Upper lobe of left lung (tissue), 6 donors: ENCODE measurements around the gene GPSM1. TPM values are rescaled to one million over a fixed set of nuclear protein-coding genes. Genes with fewer than 3 reads are reported as not detected.
A peak's percentile ranks its signal among the peaks of the same experiment; 100 is the strongest.

Source experiments
- ATAC-seq, 2 donors: fragments of 200-7000 bp; cut with Tn5 transposase; one replicate each; pipeline ENCODE4 v1.9.1; 2022; ENCODE audit warnings: mild to moderate bottlenecking in 2 of 2, moderate library complexity in 2 of 2; ENCODE audit not compliant: low FRiP score in 2 of 2
- DNase-seq, 2 donors: peaks; one replicate each; pipeline ENCODE4 v3.0.0-alpha.2; 2019 to 2020
- H3K27ac ChIP-seq, 4 donors: fragments of 200-600 bp; sonication (generic); one replicate each; pipeline ENCODE4 v1.5.1; 2016 to 2019
- H3K27me3 ChIP-seq, 4 donors: fragments of 200-600 bp; sonication (generic); one replicate each; pipeline ENCODE4 v1.5.1; 2017 to 2019
- H3K36me3 ChIP-seq, 4 donors: fragments of 200-600 bp; sonication (generic); one replicate each; pipeline ENCODE4 v1.5.1; 2016 to 2019
- H3K4me1 ChIP-seq, 4 donors: fragments of 200-600 bp; sonication (generic); one replicate each; pipeline ENCODE4 v1.5.1; 2018 to 2019
- H3K4me3 ChIP-seq, 4 donors: fragments of 200-600 bp; sonication (generic); one replicate each; pipeline ENCODE4 v1.5.1; 2017 to 2019; ENCODE audit warnings: mild to moderate bottlenecking in 2 of 4, moderate library complexity in 1 of 4
- H3K9me3 ChIP-seq, 4 donors: fragments of 200-600 bp; sonication (generic); one replicate each; pipeline ENCODE4 v1.5.1; 2018 to 2019
- EP300 ChIP-seq, 4 donors: sonication (generic); formaldehyde crosslinking; IDR thresholded peaks; one replicate each; pipeline ENCODE4 v1.5.1; 2017; ENCODE audit warnings: antibody characterized with exemption in 4 of 4, control low read depth in 2 of 4
- POLR2A ChIP-seq, 4 donors: fragments of 450-650 bp; IDR thresholded peaks; one replicate each; pipeline ENCODE4 v1.5.1; 2016 to 2017; ENCODE audit warnings: antibody characterized with exemption in 4 of 4, mild to moderate bottlenecking in 2 of 4
- POLR2AphosphoS5 ChIP-seq, 2 donors: sonication (generic); formaldehyde crosslinking; IDR thresholded peaks; one replicate each; pipeline ENCODE4 v1.5.1; 2017; ENCODE audit warnings: antibody characterized with exemption in 2 of 2
- WGBS, 2 donors: methylation state at CpG; one replicate each; pipeline ENCODE4 v1.1.5; 2017 to 2018; 5-methylcytosine and 5-hydroxymethylcytosine counted together
- total RNA-seq, 6 donors: library from RNA; depleted of rRNA in 4 of 6; stranded (reverse); fragments of >200 nt in 4 of 6; gene quantifications; one replicate each; pipeline versions ENCODE4 v1.1.0 to v1.2.1, GENCODE V29; 2016 to 2021
- TF ChIP-seq, protein P1 (sequence below), 6 experiments: fragments of 450-650 bp in 4 of 6; fragments of 200-600 bp in 2 of 6; sonication (generic) in 2 of 6; IDR thresholded peaks; one replicate each; pipeline ENCODE4 v1.5.1; 2016 to 2019; ENCODE audit warnings: antibody characterized with exemption in 6 of 6
- donor health status: DM: no; HTN: no; CAD: no; lungs with moderate emphysema.
- donor health status: DM: no; HTN: yes; CAD: no; lungs with severe emphysema.

Gene GPSM1
- total RNA-seq, 6 donors from 2014 or later: 10.0 to 78.6 (median 24.2) TPM

GRCh38 chr9:136314944-136315343 is 12.4 kb upstream of the GPSM1 start:
- TF ChIP-seq EP300 (IDR thresholded peaks at IDR 0.05) (no peak), POLR2AphosphoS5 (IDR thresholded peaks at IDR 0.05) (no peak), POLR2A (IDR thresholded peaks at IDR 0.05) (no peak)
- TF ChIP-seq, protein P1, sequence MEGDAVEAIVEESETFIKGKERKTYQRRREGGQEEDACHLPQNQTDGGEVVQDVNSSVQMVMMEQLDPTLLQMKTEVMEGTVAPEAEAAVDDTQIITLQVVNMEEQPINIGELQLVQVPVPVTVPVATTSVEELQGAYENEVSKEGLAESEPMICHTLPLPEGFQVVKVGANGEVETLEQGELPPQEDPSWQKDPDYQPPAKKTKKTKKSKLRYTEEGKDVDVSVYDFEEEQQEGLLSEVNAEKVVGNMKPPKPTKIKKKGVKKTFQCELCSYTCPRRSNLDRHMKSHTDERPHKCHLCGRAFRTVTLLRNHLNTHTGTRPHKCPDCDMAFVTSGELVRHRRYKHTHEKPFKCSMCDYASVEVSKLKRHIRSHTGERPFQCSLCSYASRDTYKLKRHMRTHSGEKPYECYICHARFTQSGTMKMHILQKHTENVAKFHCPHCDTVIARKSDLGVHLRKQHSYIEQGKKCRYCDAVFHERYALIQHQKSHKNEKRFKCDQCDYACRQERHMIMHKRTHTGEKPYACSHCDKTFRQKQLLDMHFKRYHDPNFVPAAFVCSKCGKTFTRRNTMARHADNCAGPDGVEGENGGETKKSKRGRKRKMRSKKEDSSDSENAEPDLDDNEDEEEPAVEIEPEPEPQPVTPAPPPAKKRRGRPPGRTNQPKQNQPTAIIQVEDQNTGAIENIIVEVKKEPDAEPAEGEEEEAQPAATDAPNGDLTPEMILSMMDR (IDR thresholded peaks at IDR 0.05): no peak
- Histone ChIP-seq H3K4me3 (no peak overlapping the region), H3K9me3 (peaks cover 0 to 13% (median 9%) of the 10 kb centered on the region in 4 donors), H3K36me3 (no peaks in the 10 kb centered on the region), H3K27ac (no peak overlapping the region), H3K27me3 (no peaks in the 10 kb centered on the region), H3K4me1 (peaks cover 0 to 4% (median 0%) of the 10 kb centered on the region in 4 donors)
- WGBS, 2 donors: 86 to 89% methylated on average over 4 of the region's 4 CpGs
- no peak for ATAC-seq
- no peak for DNase-seq

DNA sequence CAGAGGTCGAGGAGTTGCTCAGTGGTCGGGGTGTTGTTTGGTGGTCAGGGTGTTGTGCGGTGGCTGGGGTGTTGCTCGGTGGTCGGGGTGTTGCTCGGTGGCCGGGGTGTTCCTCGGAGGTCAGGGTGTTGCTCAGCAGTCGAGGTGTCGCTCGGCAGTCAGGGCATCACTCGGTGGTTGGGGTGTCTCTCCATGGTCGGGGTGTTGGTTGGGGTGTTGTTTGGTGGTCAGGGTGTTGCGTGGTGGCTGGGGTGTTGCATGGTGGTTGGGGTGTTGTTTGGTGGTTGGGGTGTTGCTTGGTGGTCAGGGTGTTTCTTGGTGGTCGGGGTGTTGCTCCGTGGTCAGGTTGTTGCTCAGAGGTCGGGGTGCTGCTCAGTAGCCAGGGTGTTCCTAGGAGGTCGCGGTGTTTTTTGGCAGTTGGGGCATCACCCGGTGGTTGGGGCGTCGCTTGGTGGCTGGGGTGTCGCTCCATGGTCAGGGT is 11.0 kb upstream of the GPSM1 start:
- TF ChIP-seq EP300 (IDR thresholded peaks at IDR 0.05) (no peak), POLR2A (IDR thresholded peaks at IDR 0.05) (no peak), POLR2AphosphoS5 (IDR thresholded peaks at IDR 0.05) (no peak)
- TF ChIP-seq, protein P1 (IDR thresholded peaks at IDR 0.05): no peak
- peak in 1 of 2 donors; percentile 56 for DNase-seq
- no peaks in the 10 kb centered on the region for H3K36me3 ChIP-seq
- H3K4me1 ChIP-seq: peaks cover 0 to 4% (median 0%) of the 10 kb centered on the region in 4 donors
- H3K27ac ChIP-seq: no peak overlapping the region
- 79 to 88% methylated on average over 20 to 23 of the region's 23 CpGs for WGBS, 2 donors
- no peaks in the 10 kb centered on the region for H3K27me3 ChIP-seq
- no peak for ATAC-seq
- H3K9me3 ChIP-seq: peaks cover 0 to 13% (median 9%) of the 10 kb centered on the region in 4 donors
- H3K4me3 ChIP-seq: no peak overlapping the region

- Histone ChIP-seq H3K4me3 (no peak overlapping the region), H3K27ac (no peak overlapping the region), H3K27me3 (no peaks in the 10 kb centered on the region), H3K4me1 (no peaks in the 10 kb centered on the region), H3K36me3 (no peaks in the 10 kb centered on the region), H3K9me3 (peaks cover 0 to 13% (median 9%) of the 10 kb centered on the region in 4 donors)
- no peak for ATAC-seq
- WGBS, 2 donors: 69 to 84% methylated on average over 5 to 13 of the region's 13 CpGs
- DNase-seq: peak in 1 of 2 donors; percentile 74
- TF ChIP-seq EP300 (IDR thresholded peaks at IDR 0.05): no peak
- TF ChIP-seq POLR2A (IDR thresholded peaks at IDR 0.05): no peak
- TF ChIP-seq, protein P1 (IDR thresholded peaks at IDR 0.05): no peak
- no peak for TF ChIP-seq POLR2AphosphoS5 (IDR thresholded peaks at IDR 0.05)
These were observed 10.3 kb upstream of the GPSM1 start for GRCh38 chr9:136316896-136317676.

DNA sequence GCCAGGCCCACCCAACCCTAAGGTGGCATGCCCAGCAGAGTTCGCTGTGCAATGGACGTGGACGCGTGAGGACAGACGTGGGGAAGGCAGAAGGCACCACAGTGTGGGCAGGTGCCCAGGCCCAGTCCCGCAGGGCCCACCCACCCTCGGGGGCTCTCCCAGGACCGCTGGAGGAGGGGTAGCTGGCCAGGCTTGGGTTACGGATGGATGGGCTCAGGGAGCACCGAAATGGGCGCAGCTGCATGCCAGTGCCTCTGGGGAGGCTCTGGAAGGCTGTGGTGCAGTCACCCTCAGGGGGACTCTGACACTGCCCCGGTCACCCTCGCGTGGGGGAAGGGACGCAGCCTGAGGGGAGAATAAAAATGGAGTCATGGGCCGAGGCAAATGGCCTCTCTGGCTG is 9.6 kb upstream of the GPSM1 start:
- Histone ChIP-seq H3K27me3 (no peaks in the 10 kb centered on the region), H3K36me3 (no peaks in the 10 kb centered on the region), H3K9me3 (peaks cover 0 to 13% (median 9%) of the 10 kb centered on the region in 4 donors), H3K4me1 (no peaks in the 10 kb centered on the region), H3K27ac (no peak overlapping the region), H3K4me3 (no peak overlapping the region)
- DNase-seq: peak in 1 of 2 donors; percentile 55
- WGBS, 2 donors: 83 to 89% methylated on average over 5 to 16 of the region's 16 CpGs
- TF ChIP-seq POLR2AphosphoS5 (IDR thresholded peaks at IDR 0.05) (no peak), POLR2A (IDR thresholded peaks at IDR 0.05) (no peak), EP300 (IDR thresholded peaks at IDR 0.05) (no peak)
- TF ChIP-seq, protein P1 (IDR thresholded peaks at IDR 0.05): no peak
- ATAC-seq: peak in 1 of 2 donors; percentile 30
